Heart left ventricle (tissue), 16 donors: ENCODE data around the gene STX11. TPM values are rescaled to one million over a fixed set of nuclear protein-coding genes. Genes with fewer than 3 reads are reported as not detected.

ENCODE experiments used
- ATAC-seq, 4 donors: fragments of 200-7000 bp; cut with Tn5 transposase; one replicate each; pipeline ENCODE4 v1.9.1; 2020 to 2022; ENCODE audit warnings: moderate library complexity in 4 of 4, mild to moderate bottlenecking in 3 of 4, moderate number of reproducible peaks in 1 of 4
- DNase-seq, 5 donors: peaks; one replicate each; pipeline ENCODE4 v3.0.0-alpha.2; 2020
- H3K27ac ChIP-seq, 12 donors: fragments of 200-600 bp; sonication (generic) in 4 of 12; one replicate each; pipeline versions ENCODE4 v1.5.0 to v1.8.0; 2016 to 2022; ENCODE audit warnings: mild to moderate bottlenecking in 2 of 12
- H3K27me3 ChIP-seq, 9 donors: fragments of 200-600 bp; sonication (generic) in 2 of 9; one replicate each; pipeline versions ENCODE4 v1.5.1 to v1.8.0; 2016 to 2022; ENCODE audit warnings: mild to moderate bottlenecking in 3 of 9
- H3K36me3 ChIP-seq, 9 donors: fragments of 200-600 bp; sonication (generic) in 2 of 9; one replicate each; pipeline versions ENCODE4 v1.5.0 to v1.8.0; 2018 to 2022; ENCODE audit warnings: mild to moderate bottlenecking in 2 of 9
- H3K4me1 ChIP-seq, 12 donors: fragments of 200-600 bp; sonication (generic) in 4 of 12; one replicate each; pipeline versions ENCODE4 v1.5.0 to v1.8.0; 2016 to 2022; ENCODE audit warnings: mild to moderate bottlenecking in 3 of 12
- H3K4me3 ChIP-seq, 12 donors: fragments of 200-600 bp; sonication (generic) in 4 of 12; one replicate each; pipeline versions ENCODE4 v1.5.0 to v1.8.0; 2017 to 2022; ENCODE audit warnings: mild to moderate bottlenecking in 9 of 12, moderate library complexity in 4 of 12
- H3K9me3 ChIP-seq, 12 donors: fragments of 200-600 bp; sonication (generic) in 4 of 12; one replicate each; pipeline versions ENCODE4 v1.5.0 to v1.8.0; 2016 to 2022; ENCODE audit warnings: mild to moderate bottlenecking in 1 of 12
- POLR2A ChIP-seq, 2 donors: fragments of 450-650 bp; IDR thresholded peaks; one replicate each; pipeline ENCODE4 v1.6.1; 2017; ENCODE audit warnings: antibody characterized with exemption in 2 of 2, mild to moderate bottlenecking in 2 of 2, moderate library complexity in 2 of 2
- WGBS, 4 donors: extraction: QIAGEN DNeasy Blood & Tissue Kit in 2 of 4; methylation state at CpG; one replicate each; pipeline versions ENCODE4 v1.1.5 to v1.1.7; 2013 to 2018; 5-methylcytosine and 5-hydroxymethylcytosine counted together
- intact Hi-C, 10 donors: fragments of 100-400 bp; cut with DNase I; formaldehyde crosslinking; loops; one replicate each; pipeline versions ENCODE4 v1.11.1 to v1.14.2; 2022
- polyA plus RNA-seq, 2 donors: library from polyadenylated mRNA; stranded (reverse); fragments of 200-250 nt; gene quantifications; one replicate each; pipeline ENCODE4 v1.2.3, GENCODE V29; 2013
- total RNA-seq, 9 donors: library from RNA; depleted of rRNA in 2 of 9; stranded (reverse); fragments of >200 nt in 2 of 9; fragmentation: NEBNext Ultra II Directional in 3 of 9; extraction: Animal tissue kit (Norgen Biotek cat#: 25700) in 3 of 9; gene quantifications; one replicate each; pipeline versions ENCODE4 v1.1.0 to v1.2.4, GENCODE V29; 2016 to 2023
- TF ChIP-seq, protein P1 (sequence below), 12 donors: fragments of 200-600 bp; sonication (generic) in 4 of 12; IDR thresholded peaks; one replicate each; pipeline versions ENCODE4 v1.5.0 to v1.8.0; 2018 to 2022; ENCODE audit warnings: antibody characterized with exemption in 12 of 12, mild to moderate bottlenecking in 5 of 12
- donor health status: ischemic (EF 13 %, LVEDD 7.1; RV severe dilation, severe dysfunction).
- donor health status: healthy with polysubstance abuse.
- donor health status: DM: no; HTN: yes; CAD: no.
- donor health status: DM: no; HTN: no; CAD: no.
- donor health status: ischemic (EF 25% LVEDD 6.9; RV normal size, moderate dysfunction).
- donor health status: ischemic (EF 25% LVEDD 5.7; RV mildly dilated, moderate dysfunction).
- donor health status: healthy.
- donor health status: DM: yes; HTN: yes; CAD: no.
- donor health status: ischemic (EF 35%, LVEDD 5.7; RV mildly dilated, moderate dysfunction).
- donor health status: nonischemic (EF 11% LVEDD 7.7; RV severe dilation, severe dysfunction).
- donor health status: DM: yes; HTN: yes; CAD: no.
- donor health status: PGD.
- donor health status: ischemic (EF 29% LVEDD 5.4; RV normal size, mild dysfunction).
- donor health status: nonischemic (EF 23%, LVEDD 6.1; RV moderate dilation, normal function).

STX11 gene
- total and polyA plus RNA-seq, 11 donors = 4.7 to 21.0 (median 9.0) TPM

DNA sequence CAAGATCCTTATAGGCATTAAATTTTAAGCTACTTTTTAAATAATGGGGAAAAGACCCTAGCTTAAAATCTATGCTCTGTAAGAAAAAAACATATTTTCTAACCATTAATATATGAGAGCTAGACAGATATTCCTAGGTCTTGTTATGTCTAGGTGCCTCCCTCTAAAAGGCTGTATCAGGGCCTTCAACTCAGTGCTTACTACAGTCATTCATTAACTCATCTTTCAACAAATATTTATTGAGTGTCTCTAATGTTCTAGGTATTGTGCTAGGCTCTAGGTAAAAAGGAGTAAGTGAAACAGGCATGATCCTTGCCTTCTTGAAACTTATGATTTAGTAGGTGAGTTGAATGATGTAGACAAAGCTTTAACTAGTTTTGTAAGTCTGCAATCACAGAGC lies 6.4 kb upstream of the STX11 start:
- no peak overlapping the region for H3K27ac ChIP-seq
- H3K27me3 ChIP-seq = no peaks in the 10 kb centered on the region
- ATAC-seq (no peak), DNase-seq (no peak)
- H3K36me3 ChIP-seq = no peaks in the 10 kb centered on the region
- peaks cover 0 to 16% (median 0%) of the 10 kb centered on the region in 12 donors for H3K4me1 ChIP-seq
- TF ChIP-seq POLR2A (IDR thresholded peaks at IDR 0.05) = no peak
- TF ChIP-seq, protein P1, sequence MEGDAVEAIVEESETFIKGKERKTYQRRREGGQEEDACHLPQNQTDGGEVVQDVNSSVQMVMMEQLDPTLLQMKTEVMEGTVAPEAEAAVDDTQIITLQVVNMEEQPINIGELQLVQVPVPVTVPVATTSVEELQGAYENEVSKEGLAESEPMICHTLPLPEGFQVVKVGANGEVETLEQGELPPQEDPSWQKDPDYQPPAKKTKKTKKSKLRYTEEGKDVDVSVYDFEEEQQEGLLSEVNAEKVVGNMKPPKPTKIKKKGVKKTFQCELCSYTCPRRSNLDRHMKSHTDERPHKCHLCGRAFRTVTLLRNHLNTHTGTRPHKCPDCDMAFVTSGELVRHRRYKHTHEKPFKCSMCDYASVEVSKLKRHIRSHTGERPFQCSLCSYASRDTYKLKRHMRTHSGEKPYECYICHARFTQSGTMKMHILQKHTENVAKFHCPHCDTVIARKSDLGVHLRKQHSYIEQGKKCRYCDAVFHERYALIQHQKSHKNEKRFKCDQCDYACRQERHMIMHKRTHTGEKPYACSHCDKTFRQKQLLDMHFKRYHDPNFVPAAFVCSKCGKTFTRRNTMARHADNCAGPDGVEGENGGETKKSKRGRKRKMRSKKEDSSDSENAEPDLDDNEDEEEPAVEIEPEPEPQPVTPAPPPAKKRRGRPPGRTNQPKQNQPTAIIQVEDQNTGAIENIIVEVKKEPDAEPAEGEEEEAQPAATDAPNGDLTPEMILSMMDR (IDR thresholded peaks at IDR 0.05) = no peak
- H3K9me3 ChIP-seq = no peaks in the 10 kb centered on the region
- intact Hi-C loops = no loop called here
- no peak overlapping the region for H3K4me3 ChIP-seq

DNA sequence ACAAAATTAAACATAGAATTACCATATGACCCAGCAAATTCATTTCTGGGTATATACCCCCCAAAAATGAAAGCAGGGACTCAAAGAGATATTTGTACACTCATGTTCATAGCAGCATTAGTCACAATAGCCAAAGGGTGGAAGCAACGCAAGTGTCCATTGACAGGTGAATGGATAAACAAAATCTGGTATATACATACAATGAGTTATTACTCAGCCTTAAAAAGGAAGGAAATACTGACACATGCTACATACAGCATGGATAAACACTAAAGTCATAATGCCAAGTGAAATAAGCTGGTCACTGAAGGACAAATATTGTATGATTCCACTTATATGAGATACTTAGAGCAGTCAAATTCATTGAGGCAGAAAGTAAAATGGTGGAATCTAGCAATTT lies 5.3 kb upstream of the STX11 start:
- Histone ChIP-seq H3K9me3 (no peaks in the 10 kb centered on the region), H3K27me3 (no peaks in the 10 kb centered on the region), H3K36me3 (no peaks in the 10 kb centered on the region), H3K27ac (no peak overlapping the region), H3K4me1 (peaks cover 0 to 22% (median 0%) of the 10 kb centered on the region in 12 donors), H3K4me3 (no peak overlapping the region)
- DNase-seq (no peak), ATAC-seq (no peak)
- no peak for TF ChIP-seq POLR2A (IDR thresholded peaks at IDR 0.05)
- TF ChIP-seq, protein P1 (IDR thresholded peaks at IDR 0.05) = no peak
- WGBS, 4 donors = 74 to 90% (median 84%) methylated on average over 1 of the region's 1 CpG
- intact Hi-C loops = loop anchor here in 3 of 10 donors (5.0 kb wide), 2 partner anchors 38 to 72 kb away; no protein-coding TSS in a partner anchor

DNA sequence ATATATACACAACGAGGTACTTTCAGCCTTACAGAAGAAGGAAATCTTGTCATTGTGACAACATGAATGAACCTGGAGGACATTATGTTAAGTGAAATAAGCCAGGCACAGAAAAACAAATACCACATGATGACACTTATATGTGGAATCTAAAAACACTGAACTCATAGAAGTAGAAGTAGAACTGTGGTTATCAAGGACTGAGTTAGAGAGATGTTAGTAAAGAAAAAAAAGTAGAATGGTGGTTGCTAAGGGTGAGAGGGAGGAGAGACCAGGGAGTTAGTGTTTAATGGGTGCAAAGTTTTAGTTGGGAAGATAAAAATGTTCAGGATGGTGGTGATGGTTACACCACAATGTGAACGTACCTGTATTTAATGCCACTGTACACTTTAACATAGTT lies 4.8 kb upstream of the STX11 start:
- DNase-seq (no peak), ATAC-seq (no peak)
- Histone ChIP-seq H3K27ac (no peak overlapping the region), H3K4me1 (peaks cover 0 to 17% (median 0%) of the 10 kb centered on the region in 12 donors), H3K36me3 (no peaks in the 10 kb centered on the region), H3K4me3 (no peak overlapping the region), H3K27me3 (no peaks in the 10 kb centered on the region), H3K9me3 (no peaks in the 10 kb centered on the region)
- TF ChIP-seq POLR2A (IDR thresholded peaks at IDR 0.05) = no peak
- TF ChIP-seq, protein P1 (IDR thresholded peaks at IDR 0.05) = no peak
- 77 to 85% (median 83%) methylated on average over 2 of the region's 2 CpGs for WGBS, 4 donors
- intact Hi-C loops = loop anchor here in 3 of 10 donors (5.0 kb wide), 2 partner anchors 38 to 72 kb away; no protein-coding TSS in a partner anchor

DNA sequence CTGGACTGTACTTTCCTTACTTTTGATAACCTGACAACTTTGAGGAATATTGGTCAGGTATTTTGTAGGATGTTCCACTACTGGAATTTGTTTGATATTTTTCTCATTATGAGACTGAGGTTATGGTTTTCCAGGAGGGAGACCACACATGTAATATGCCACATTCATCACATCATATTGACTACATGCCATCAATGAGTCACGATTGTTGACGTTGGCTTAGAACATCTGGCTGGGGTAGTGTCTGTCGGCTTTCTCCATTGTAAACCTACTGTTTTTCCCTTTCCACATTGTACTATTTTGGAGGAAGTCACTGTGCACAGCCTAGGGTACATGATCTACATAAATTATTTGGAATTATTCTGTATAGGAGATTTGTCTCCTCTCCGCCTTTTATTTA lies 1.4 kb upstream of the STX11 start:
- no peak for ATAC-seq
- no peak for TF ChIP-seq POLR2A (IDR thresholded peaks at IDR 0.05)
- TF ChIP-seq, protein P1 (IDR thresholded peaks at IDR 0.05) = no peak
- DNase-seq = no peak
- Histone ChIP-seq H3K9me3 (no peaks in the 10 kb centered on the region), H3K4me1 (peaks cover 0 to 39% (median 10%) of the 10 kb centered on the region in 12 donors), H3K36me3 (no peaks in the 10 kb centered on the region), H3K27ac (no peak overlapping the region), H3K27me3 (no peaks in the 10 kb centered on the region), H3K4me3 (no peak overlapping the region)
- intact Hi-C loops = loop anchor here in 3 of 10 donors (5.0 kb wide), 2 partner anchors 42 to 68 kb away; no protein-coding TSS in a partner anchor
- 64 to 71% (median 67%) methylated on average over 4 of the region's 4 CpGs for WGBS, 4 donors
